Measurements from ENCODE around the gene SEZ6L2. TPM values are rescaled to one million over a fixed set of nuclear protein-coding genes. Genes with fewer than 3 reads are reported as not detected.

The SEZ6L2 gene
- total and polyA plus RNA-seq, 2 of the 13 experiments (the other 11 are each of a cell fraction or from before 2014, with no cell fraction given): 14.9 to 16.9 TPM

DNA sequence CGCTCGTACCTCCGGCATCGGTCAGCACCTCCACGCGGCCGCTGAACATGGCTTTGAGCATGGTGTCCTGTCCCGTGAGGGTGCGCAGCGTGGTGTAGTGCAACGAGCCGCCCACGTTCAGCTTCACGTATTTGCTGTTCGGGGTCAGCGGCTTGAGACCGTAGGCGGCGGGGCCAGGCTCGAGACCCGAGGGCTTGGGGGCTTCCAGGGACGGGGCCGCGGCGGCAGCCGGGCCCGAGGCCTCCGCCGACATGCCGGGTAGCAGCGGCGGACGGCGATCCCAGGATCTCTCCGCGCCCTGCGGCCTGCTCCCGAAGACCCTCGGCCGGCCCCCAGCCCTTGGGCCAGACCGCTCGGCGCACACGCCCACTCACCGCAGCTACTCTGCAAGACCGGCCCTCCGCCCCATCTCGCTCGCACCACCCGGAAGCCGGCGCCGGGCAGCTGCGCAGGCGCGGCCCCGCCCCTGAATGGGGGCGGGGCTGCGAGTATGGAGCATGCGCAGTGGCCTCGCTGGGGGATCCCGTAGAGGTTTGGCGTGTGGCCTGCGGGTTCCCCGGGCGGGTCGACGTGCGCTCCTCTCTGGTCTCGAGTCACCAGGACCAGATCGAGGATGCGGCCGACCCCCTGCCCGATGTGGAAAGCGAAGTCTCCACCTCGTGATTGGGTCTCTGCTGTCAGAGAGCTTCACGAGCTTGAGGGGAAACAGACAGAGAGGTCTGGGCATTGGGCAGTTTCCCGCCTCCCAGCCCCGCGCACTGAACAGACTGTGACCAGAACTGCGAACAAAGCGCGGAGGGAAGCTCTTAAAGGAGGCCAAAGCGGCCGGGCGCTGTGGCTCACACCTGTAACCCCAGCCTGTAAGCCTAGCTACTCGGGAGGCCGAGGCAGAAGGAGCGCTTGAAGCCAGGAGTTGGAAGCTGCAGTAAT lies 26.7 kb upstream of the SEZ6L2 start, which contains the start of gene KCTD13 (continued):
- TF ChIP-seq ZBTB14 (CRISPR knock-in tag; IDR thresholded peaks at IDR 0.05) (peak; percentile 43; the same call in 1 of the 2 replicates), CHD2 (IDR thresholded peaks at IDR 0.05; ENCODE audit: low read depth, low read length) (no peak), MIER2 (CRISPR knock-in tag; IDR thresholded peaks at IDR 0.05) (no peak; the same call in 1 of the 2 replicates), MAZ (IDR thresholded peaks at IDR 0.05; ENCODE audit: borderline replicate concordance, low read depth, low read length) (peak; percentile 84; the same call in 1 of the 2 replicates), MAZ (CRISPR knock-in tag; IDR thresholded peaks at IDR 0.05; ENCODE audit: low read depth) (peak; percentile 92), PPARG (CRISPR knock-in tag; conservative IDR thresholded peaks at IDR 0.05) (peak; percentile 38), KMT2A (CRISPR knock-in tag; IDR thresholded peaks at IDR 0.05) (peak; percentile 88), ZNF850 (CRISPR knock-in tag; conservative IDR thresholded peaks at IDR 0.05) (no peak), NR2C2 (CRISPR knock-in tag; IDR thresholded peaks at IDR 0.05; ENCODE audit: borderline replicate concordance) (no peak), ZBTB21 (CRISPR knock-in tag; IDR thresholded peaks at IDR 0.05) (peak; percentile 57; the same call in 1 of the 2 replicates), RBFOX2 (IDR thresholded peaks at IDR 0.05; ENCODE audit: low read depth, low read length) (peak; percentile 96), AGO1 (IDR thresholded peaks at IDR 0.05; ENCODE audit: low read depth, low read length, poor library complexity, severe bottlenecking) (peak; percentile 78), ZNF484 (CRISPR knock-in tag; IDR thresholded peaks at IDR 0.05; ENCODE audit: borderline replicate concordance, low read depth) (peak; percentile 81), ZNF839 (CRISPR knock-in tag; IDR thresholded peaks at IDR 0.05; ENCODE audit: borderline replicate concordance) (no peak; the same call in 1 of the 2 replicates), MEF2D (CRISPR knock-in tag; IDR thresholded peaks at IDR 0.05) (peak; percentile 52; the same call in 1 of the 2 replicates), U2AF2 (IDR thresholded peaks at IDR 0.05; ENCODE audit: low read depth, low read length) (no peak), MTF2 (CRISPR knock-in tag; IDR thresholded peaks at IDR 0.05; ENCODE audit: borderline replicate concordance) (peak; percentile 66; the same call in 1 of the 2 replicates), TEAD2 (CRISPR knock-in tag; IDR thresholded peaks at IDR 0.05) (no peak), ZNF562 (CRISPR knock-in tag; IDR thresholded peaks at IDR 0.05; ENCODE audit: borderline replicate concordance) (no peak), REPIN1 (CRISPR knock-in tag; IDR thresholded peaks at IDR 0.05; ENCODE audit: borderline replicate concordance, low read depth) (peak; percentile 79), FOXP1 (IDR thresholded peaks at IDR 0.05) (no peak), FOXP1 (CRISPR knock-in tag; IDR thresholded peaks at IDR 0.05) (no peak), MXI1 (IDR thresholded peaks at IDR 0.05; ENCODE audit: borderline replicate concordance, low read depth, low read length) (peak; percentile 88; the same call in 1 of the 3 replicates), NR1H2 (CRISPR knock-in tag; IDR thresholded peaks at IDR 0.05; ENCODE audit: borderline replicate concordance, low read depth) (peak; percentile 38; the same call in 1 of the 2 replicates), CREB3 (CRISPR knock-in tag; IDR thresholded peaks at IDR 0.05) (peak; percentile 64; the same call in 1 of the 2 replicates), SALL1 (CRISPR knock-in tag; IDR thresholded peaks at IDR 0.05) (peak; percentile 90)
- TF ChIP-seq, protein P1, sequence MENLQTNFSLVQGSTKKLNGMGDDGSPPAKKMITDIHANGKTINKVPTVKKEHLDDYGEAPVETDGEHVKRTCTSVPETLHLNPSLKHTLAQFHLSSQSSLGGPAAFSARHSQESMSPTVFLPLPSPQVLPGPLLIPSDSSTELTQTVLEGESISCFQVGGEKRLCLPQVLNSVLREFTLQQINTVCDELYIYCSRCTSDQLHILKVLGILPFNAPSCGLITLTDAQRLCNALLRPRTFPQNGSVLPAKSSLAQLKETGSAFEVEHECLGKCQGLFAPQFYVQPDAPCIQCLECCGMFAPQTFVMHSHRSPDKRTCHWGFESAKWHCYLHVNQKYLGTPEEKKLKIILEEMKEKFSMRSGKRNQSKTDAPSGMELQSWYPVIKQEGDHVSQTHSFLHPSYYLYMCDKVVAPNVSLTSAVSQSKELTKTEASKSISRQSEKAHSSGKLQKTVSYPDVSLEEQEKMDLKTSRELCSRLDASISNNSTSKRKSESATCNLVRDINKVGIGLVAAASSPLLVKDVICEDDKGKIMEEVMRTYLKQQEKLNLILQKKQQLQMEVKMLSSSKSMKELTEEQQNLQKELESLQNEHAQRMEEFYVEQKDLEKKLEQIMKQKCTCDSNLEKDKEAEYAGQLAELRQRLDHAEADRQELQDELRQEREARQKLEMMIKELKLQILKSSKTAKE (CRISPR knock-in tag; IDR thresholded peaks at IDR 0.05; ENCODE audit: borderline replicate concordance): peak; percentile 57; the same call in 1 of the 2 replicates

All from HepG2 (cell line).